IPS DF 19.7 (cell line): ENCODE data around the gene SZT2.

Experiments
- DNase-seq: peaks from one replicate; pipeline ENCODE4 v3.0.0-alpha.2; 2013; ENCODE audit warnings: low read depth, low spot score

SZT2 gene

GRCh38 chr1:43441894-43442637 is 52.4 kb downstream of the SZT2 start:
- no peak for DNase-seq

GRCh38 chr1:43442756-43443155 is 53.1 kb downstream of the SZT2 start:
- DNase-seq = no peak

GRCh38 chr1:43443197-43443946 is 53.7 kb downstream of the SZT2 start:
- DNase-seq = no peak

- DNase-seq = no peak
Observed at GRCh38 chr1:43444151-43444828, 54.6 kb downstream of the SZT2 start.

- DNase-seq = no peak
Observed at GRCh38 chr1:43444836-43445235, 55.1 kb downstream of the SZT2 start.

GRCh38 chr1:43445606-43446387 is 56.1 kb downstream of the SZT2 start:
- no peak for DNase-seq

- DNase-seq = no peak
Observed at GRCh38 chr1:43446388-43446740, 56.7 kb downstream of the SZT2 start.

GRCh38 chr1:43446881-43447835 is 57.5 kb downstream of the SZT2 start:
- DNase-seq = no peak

- DNase-seq = no peak
Observed at GRCh38 chr1:43447891-43448708, 58.4 kb downstream of the SZT2 start.

GRCh38 chr1:43448955-43449707 is 59.4 kb downstream of the SZT2 start:
- DNase-seq = no peak

GRCh38 chr1:43449708-43450069 is 60.0 kb downstream of the SZT2 start:
- DNase-seq = no peak

GRCh38 chr1:43450251-43450941 is 60.7 kb downstream of the SZT2 start:
- DNase-seq = no peak

GRCh38 chr1:43451157-43451591 is 61.5 kb downstream of the SZT2 start:
- DNase-seq = no peak

- DNase-seq = no peak
Observed at GRCh38 chr1:43451701-43452532, 62.2 kb downstream of the SZT2 start.

- no peak for DNase-seq
Observed at GRCh38 chr1:43452789-43453441, 63.2 kb downstream of the SZT2 start.

- peak; percentile 65 for DNase-seq
Observed at GRCh38 chr1:43453442-43454269, 64.0 kb downstream of the SZT2 start, which contains the start of gene HYI. Gene HYI, minus strand, starts transcription at chr1:43453931. Its CDS starts 138 bp downstream, at chr1:43453793.
